ENCODE measurements around the gene LRFN2. TPM values are rescaled to one million over a fixed set of nuclear protein-coding genes. Genes with fewer than 3 reads are reported as not detected.

The LRFN2 gene
- total RNA-seq, 1 experiment from 2014 or later: not detected

DNA sequence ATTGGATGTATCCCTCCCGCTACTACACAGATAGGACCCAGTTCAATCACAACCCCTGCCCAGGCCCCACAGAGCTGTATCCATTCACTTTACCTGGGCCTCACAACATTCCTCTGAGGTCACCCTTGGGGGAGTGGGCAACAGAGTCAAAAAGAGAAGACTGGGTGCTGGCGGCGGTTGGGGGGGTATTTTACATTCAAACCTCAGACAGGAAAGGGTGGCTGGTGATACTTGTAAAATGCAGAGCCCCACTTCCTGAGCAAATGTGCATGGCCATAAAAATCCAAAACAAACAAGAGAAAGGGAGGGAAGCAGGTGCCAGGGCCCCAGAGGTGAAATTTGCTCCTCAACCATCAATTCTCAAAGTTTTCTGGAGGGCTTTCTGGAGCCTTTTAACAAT lies 3.5 kb downstream of the LRFN2 start:
- Mint-ChIP-seq H3K4me1 (ENCODE audit: low read depth, unreplicated experiment) (peaks cover 12% of the 10 kb centered on the region), H3K27ac (ENCODE audit: unreplicated experiment) (no peak overlapping the region), H3K4me3 (ENCODE audit: unreplicated experiment) (no peak overlapping the region), H3K36me3 (ENCODE audit: insufficient read depth, unreplicated experiment) (no peaks in the 10 kb centered on the region), H3K9me3 (ENCODE audit: unreplicated experiment) (no peaks in the 10 kb centered on the region), H3K27me3 (ENCODE audit: insufficient read depth, unreplicated experiment) (peaks cover 22% of the 10 kb centered on the region)
- no peak overlapping the region for H3K4me3 ChIP-seq (ENCODE audit: low read depth, low read length)
- peaks cover 1% of the 10 kb centered on the region; the same call in 1 of the 2 replicates for H3K27me3 ChIP-seq (replicated peaks; ENCODE audit: control insufficient read depth, insufficient read depth, low read length)
- CTCF ChIA-PET: no interaction called here
- H3K36me3 ChIP-seq (ENCODE audit: control insufficient read depth, insufficient read depth, low read length): no peaks in the 10 kb centered on the region
- POLR2A ChIA-PET: no interaction called here
- no peak for DNase-seq
- TF ChIP-seq, protein P1, sequence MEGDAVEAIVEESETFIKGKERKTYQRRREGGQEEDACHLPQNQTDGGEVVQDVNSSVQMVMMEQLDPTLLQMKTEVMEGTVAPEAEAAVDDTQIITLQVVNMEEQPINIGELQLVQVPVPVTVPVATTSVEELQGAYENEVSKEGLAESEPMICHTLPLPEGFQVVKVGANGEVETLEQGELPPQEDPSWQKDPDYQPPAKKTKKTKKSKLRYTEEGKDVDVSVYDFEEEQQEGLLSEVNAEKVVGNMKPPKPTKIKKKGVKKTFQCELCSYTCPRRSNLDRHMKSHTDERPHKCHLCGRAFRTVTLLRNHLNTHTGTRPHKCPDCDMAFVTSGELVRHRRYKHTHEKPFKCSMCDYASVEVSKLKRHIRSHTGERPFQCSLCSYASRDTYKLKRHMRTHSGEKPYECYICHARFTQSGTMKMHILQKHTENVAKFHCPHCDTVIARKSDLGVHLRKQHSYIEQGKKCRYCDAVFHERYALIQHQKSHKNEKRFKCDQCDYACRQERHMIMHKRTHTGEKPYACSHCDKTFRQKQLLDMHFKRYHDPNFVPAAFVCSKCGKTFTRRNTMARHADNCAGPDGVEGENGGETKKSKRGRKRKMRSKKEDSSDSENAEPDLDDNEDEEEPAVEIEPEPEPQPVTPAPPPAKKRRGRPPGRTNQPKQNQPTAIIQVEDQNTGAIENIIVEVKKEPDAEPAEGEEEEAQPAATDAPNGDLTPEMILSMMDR (IDR thresholded peaks at IDR 0.05; ENCODE audit: insufficient read depth in 1 of 2, low read depth in 1 of 2, low read length in 1 of 2, severe bottlenecking in 1 of 2, unreplicated experiment in 1 of 2): no peak
- intact Hi-C loops (cut with micrococcal nuclease; ENCODE audit: unreplicated experiment): no loop called here
- no peaks in the 10 kb centered on the region; the same call in 1 of the 2 replicates for H3K4me1 ChIP-seq
- no TSS peak for BruUV-seq (replicated peaks)
- no peaks in the 10 kb centered on the region for H3K9me3 ChIP-seq

DNA sequence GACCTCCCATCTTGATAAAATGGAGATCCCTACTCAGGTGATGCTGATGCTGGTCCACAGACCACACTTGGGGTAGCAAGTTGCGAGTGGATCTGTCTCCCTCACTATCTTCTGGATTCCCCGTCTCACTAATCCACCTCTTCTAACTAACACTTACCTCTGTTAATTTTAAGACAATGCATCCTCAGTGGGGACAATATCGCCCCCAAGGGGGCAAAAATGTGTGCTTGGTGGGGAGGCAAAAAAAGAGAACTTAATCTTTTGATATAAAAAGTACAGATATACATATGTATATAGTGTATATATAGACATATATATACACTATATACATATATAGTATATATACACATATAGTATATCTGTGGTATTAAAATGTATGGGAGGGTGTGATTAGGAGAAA lies 4.3 kb downstream of the LRFN2 start:
- H3K27ac Mint-ChIP-seq (ENCODE audit: unreplicated experiment): no peak overlapping the region
- Histone ChIP-seq H3K4me3 (ENCODE audit: low read depth, low read length) (no peak overlapping the region), H3K36me3 (ENCODE audit: control insufficient read depth, insufficient read depth, low read length) (no peaks in the 10 kb centered on the region), H3K4me1 (no peaks in the 10 kb centered on the region; the same call in 1 of the 2 replicates), H3K9me3 (no peaks in the 10 kb centered on the region), H3K27me3 (replicated peaks; ENCODE audit: control insufficient read depth, insufficient read depth, low read length) (no peaks in the 10 kb centered on the region)
- CTCF ChIA-PET: no interaction called here
- H3K4me1 Mint-ChIP-seq (ENCODE audit: low read depth, unreplicated experiment): peaks cover 12% of the 10 kb centered on the region
- H3K36me3 Mint-ChIP-seq (ENCODE audit: insufficient read depth, unreplicated experiment): no peaks in the 10 kb centered on the region
- intact Hi-C loops (cut with micrococcal nuclease; ENCODE audit: unreplicated experiment): no loop called here
- BruUV-seq (replicated peaks): no TSS peak
- TF ChIP-seq, protein P1 (IDR thresholded peaks at IDR 0.05; ENCODE audit: insufficient read depth in 1 of 2, low read depth in 1 of 2, low read length in 1 of 2, severe bottlenecking in 1 of 2, unreplicated experiment in 1 of 2): no peak
- POLR2A ChIA-PET: no interaction called here
- H3K4me3 Mint-ChIP-seq (ENCODE audit: unreplicated experiment): no peak overlapping the region
- H3K27me3 Mint-ChIP-seq (ENCODE audit: insufficient read depth, unreplicated experiment): peaks cover 21% of the 10 kb centered on the region
- H3K9me3 Mint-ChIP-seq (ENCODE audit: unreplicated experiment): no peaks in the 10 kb centered on the region
- DNase-seq: no peak

DNA sequence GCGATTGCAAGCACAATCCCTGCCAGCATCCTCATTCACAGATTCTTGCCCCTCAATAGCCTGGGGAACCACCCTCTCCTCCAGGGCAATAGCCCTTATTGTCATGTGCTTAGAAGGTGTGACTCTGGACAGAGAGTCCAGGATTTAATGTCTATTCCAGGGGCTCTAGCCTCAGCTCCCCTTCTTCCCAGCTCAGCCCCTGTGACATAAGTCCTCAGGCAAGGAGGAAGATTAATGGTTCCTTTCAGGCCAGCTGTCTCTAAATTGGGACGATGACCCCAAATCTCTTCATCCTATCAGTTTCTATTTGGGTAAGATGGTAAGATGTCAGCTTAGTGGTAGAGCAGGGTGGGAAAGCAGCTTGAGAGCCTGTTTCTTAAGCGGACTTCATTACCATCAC lies 8.1 kb downstream of the LRFN2 start:
- Histone ChIP-seq H3K4me1 (no peaks in the 10 kb centered on the region), H3K27me3 (replicated peaks; ENCODE audit: control insufficient read depth, insufficient read depth, low read length) (no peaks in the 10 kb centered on the region), H3K4me3 (ENCODE audit: low read depth, low read length) (no peak overlapping the region), H3K9me3 (no peaks in the 10 kb centered on the region), H3K36me3 (ENCODE audit: control insufficient read depth, insufficient read depth, low read length) (no peaks in the 10 kb centered on the region)
- no peaks in the 10 kb centered on the region for H3K9me3 Mint-ChIP-seq (ENCODE audit: unreplicated experiment)
- intact Hi-C loops (cut with micrococcal nuclease; ENCODE audit: unreplicated experiment): no loop called here
- no peaks in the 10 kb centered on the region for H3K4me1 Mint-ChIP-seq (ENCODE audit: low read depth, unreplicated experiment)
- ChIA-PET CTCF (no interaction called here), POLR2A (interaction anchor here (0.5 kb wide), 1 partner anchor 9 kb away, joined by 3 read pairs; no protein-coding TSS in a partner anchor)
- TF ChIP-seq, protein P1 (IDR thresholded peaks at IDR 0.05; ENCODE audit: insufficient read depth in 1 of 2, low read depth in 1 of 2, low read length in 1 of 2, severe bottlenecking in 1 of 2, unreplicated experiment in 1 of 2): no peak
- no peak overlapping the region for H3K4me3 Mint-ChIP-seq (ENCODE audit: unreplicated experiment)
- no peak overlapping the region for H3K27ac Mint-ChIP-seq (ENCODE audit: unreplicated experiment)
- no peaks in the 10 kb centered on the region for H3K27me3 Mint-ChIP-seq (ENCODE audit: insufficient read depth, unreplicated experiment)
- BruUV-seq (replicated peaks): no TSS peak
- no peak for DNase-seq
- no peaks in the 10 kb centered on the region for H3K36me3 Mint-ChIP-seq (ENCODE audit: insufficient read depth, unreplicated experiment)

All from Caco-2 (cell line).